Measurements from ENCODE around the gene EDNRB.

- no peak for TF ChIP-seq EZH2 (IDR thresholded peaks at IDR 0.05; ENCODE audit: borderline replicate concordance, low read length)
- TF ChIP-seq CTCF (IDR thresholded peaks at IDR 0.05; ENCODE audit: low read length): no peak
These were observed 51.7 kb downstream of the EDNRB start for GRCh38 chr13:77866971-77867370.
